ENCODE measurements around the gene GALNTL6. TPM values are rescaled to one million over a fixed set of nuclear protein-coding genes. Genes with fewer than 3 reads are reported as not detected.
A peak's percentile ranks its signal among the peaks of the same experiment; 100 is the strongest.

Gene GALNTL6
- total and polyA plus RNA-seq, 2 donors (not counting 3 experiments of a cell fraction or from before 2014, with no cell fraction given): not detected

- Histone ChIP-seq H3K4me3 (replicated peaks in 1 of 3; ENCODE audit: insufficient read depth in 1 of 3, low read depth in 1 of 3, low read length in 3 of 3) (no peak overlapping the region), H3K4me1 (ENCODE audit: control insufficient read depth, extremely low read depth, insufficient read depth, low read length) (no peaks in the 10 kb centered on the region), H3K27ac (ENCODE audit: insufficient read depth, low read depth, low read length) (no peak overlapping the region), H3K36me3 (ENCODE audit: control insufficient read depth in 2 of 2, extremely low read depth in 1 of 2, insufficient read depth in 2 of 2, low read length in 2 of 2) (no peaks in the 10 kb centered on the region), H4K20me1 (replicated peaks; ENCODE audit: control insufficient read depth, extremely low read depth, insufficient read depth, low read length) (no peaks in the 10 kb centered on the region), H3K4me2 (ENCODE audit: insufficient read depth, low read length) (no peak overlapping the region), H3K9ac (replicated peaks; ENCODE audit: extremely low read depth, insufficient read depth, low read length) (no peak overlapping the region), H3K27me3 (ENCODE audit: control insufficient read depth in 2 of 2, insufficient read depth in 2 of 2, low read length in 2 of 2) (no peaks in the 10 kb centered on the region), H3K79me2 (ENCODE audit: control insufficient read depth, insufficient read depth, low read length) (no peaks in the 10 kb centered on the region), H3K9me1 (replicated peaks; ENCODE audit: control insufficient read depth, extremely low read depth, insufficient read depth, low read length) (no peaks in the 10 kb centered on the region), H3K9me3 (replicated peaks; ENCODE audit: control insufficient read depth, insufficient read depth, low read length) (no peaks in the 10 kb centered on the region), H2AFZ (ENCODE audit: low read depth, low read length) (no peak overlapping the region)
- ChIA-PET POLR2A (no interaction called here), CTCF (no interaction called here)
- BruUV-seq (replicated peaks): no TSS peak
- TF ChIP-seq EZH2 (IDR thresholded peaks at IDR 0.05; ENCODE audit: borderline replicate concordance, low read depth, low read length, severe bottlenecking) (no peak), FOS (IDR thresholded peaks at IDR 0.05; ENCODE audit: borderline replicate concordance, insufficient read depth, low read length) (peak; percentile 21)
- FAIRE-seq: no peak
- dilution Hi-C loops (cut with MboI; ENCODE audit: extremely low pct_ligation_motif_present, low sequenced_read_pairs): no loop called here
- intact Hi-C loops (cut with micrococcal nuclease): no loop called here
- no peak for DNase-seq (ENCODE audit: low read depth, low spot score)
Observed at GRCh38 chr4:172758586-172759340, 945.6 kb downstream of the GALNTL6 start.

DNA sequence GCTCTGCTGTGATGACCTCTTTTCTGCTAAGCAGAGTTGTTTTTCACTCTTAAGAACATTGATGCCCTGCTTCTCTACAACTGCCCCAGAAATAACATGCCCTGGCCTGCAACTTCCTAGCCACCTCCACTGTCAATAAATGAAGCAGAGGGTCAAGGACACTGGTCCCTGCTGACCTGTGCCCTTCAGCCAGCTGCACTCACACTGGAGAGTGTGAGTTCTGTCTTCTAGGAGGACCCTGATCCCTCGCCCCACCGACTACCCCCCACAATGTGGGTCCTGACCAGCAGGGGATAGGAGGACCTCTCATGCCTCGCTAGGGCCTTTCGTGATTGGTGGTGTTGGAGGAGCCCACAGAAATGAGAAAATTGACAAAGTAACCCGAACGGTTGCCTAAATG, 947.3 kb downstream of the GALNTL6 start:
- intact Hi-C loops (cut with micrococcal nuclease): no loop called here
- H3K36me3 ChIP-seq (ENCODE audit: control insufficient read depth in 2 of 2, extremely low read depth in 1 of 2, insufficient read depth in 2 of 2, low read length in 2 of 2): no peaks in the 10 kb centered on the region
- ChIA-PET CTCF (no interaction called here), POLR2A (no interaction called here)
- no peak for FAIRE-seq
- H4K20me1 ChIP-seq (replicated peaks; ENCODE audit: control insufficient read depth, extremely low read depth, insufficient read depth, low read length): no peaks in the 10 kb centered on the region
- no peak overlapping the region for H3K4me3 ChIP-seq (replicated peaks in 1 of 3; ENCODE audit: insufficient read depth in 1 of 3, low read depth in 1 of 3, low read length in 3 of 3)
- no peak for DNase-seq (ENCODE audit: low read depth, low spot score)
- dilution Hi-C loops (cut with MboI; ENCODE audit: extremely low pct_ligation_motif_present, low sequenced_read_pairs): no loop called here
- no peaks in the 10 kb centered on the region for H3K9me3 ChIP-seq (replicated peaks; ENCODE audit: control insufficient read depth, insufficient read depth, low read length)
- no peak overlapping the region for H3K4me2 ChIP-seq (ENCODE audit: insufficient read depth, low read length)
- H3K79me2 ChIP-seq (ENCODE audit: control insufficient read depth, insufficient read depth, low read length): no peaks in the 10 kb centered on the region
- no peak overlapping the region for H3K27ac ChIP-seq (ENCODE audit: insufficient read depth, low read depth, low read length)
- no peak overlapping the region for H3K9ac ChIP-seq (replicated peaks; ENCODE audit: extremely low read depth, insufficient read depth, low read length)
- no peaks in the 10 kb centered on the region for H3K9me1 ChIP-seq (replicated peaks; ENCODE audit: control insufficient read depth, extremely low read depth, insufficient read depth, low read length)
- no TSS peak for BruUV-seq (replicated peaks)
- no peaks in the 10 kb centered on the region for H3K4me1 ChIP-seq (ENCODE audit: control insufficient read depth, extremely low read depth, insufficient read depth, low read length)
- TF ChIP-seq, protein P1, sequence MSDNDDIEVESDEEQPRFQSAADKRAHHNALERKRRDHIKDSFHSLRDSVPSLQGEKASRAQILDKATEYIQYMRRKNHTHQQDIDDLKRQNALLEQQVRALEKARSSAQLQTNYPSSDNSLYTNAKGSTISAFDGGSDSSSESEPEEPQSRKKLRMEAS (IDR thresholded peaks at IDR 0.05; ENCODE audit: insufficient read depth, insufficient read length): no peak
- no peak for TF ChIP-seq EZH2 (IDR thresholded peaks at IDR 0.05; ENCODE audit: borderline replicate concordance, low read depth, low read length, severe bottlenecking)
- no peak overlapping the region for H2AFZ ChIP-seq (ENCODE audit: low read depth, low read length)
- no peaks in the 10 kb centered on the region for H3K27me3 ChIP-seq (ENCODE audit: control insufficient read depth in 2 of 2, insufficient read depth in 2 of 2, low read length in 2 of 2)

Data from endothelial cell of umbilical vein (primary cell).